Fibroblast of skin of right biceps (primary cell): Measurements from ENCODE around the gene LRRC10B.

Experiments used
- DNase-seq: peaks from one replicate; pipeline ENCODE4 v3.0.0-alpha.2; 2013

Gene LRRC10B

DNA sequence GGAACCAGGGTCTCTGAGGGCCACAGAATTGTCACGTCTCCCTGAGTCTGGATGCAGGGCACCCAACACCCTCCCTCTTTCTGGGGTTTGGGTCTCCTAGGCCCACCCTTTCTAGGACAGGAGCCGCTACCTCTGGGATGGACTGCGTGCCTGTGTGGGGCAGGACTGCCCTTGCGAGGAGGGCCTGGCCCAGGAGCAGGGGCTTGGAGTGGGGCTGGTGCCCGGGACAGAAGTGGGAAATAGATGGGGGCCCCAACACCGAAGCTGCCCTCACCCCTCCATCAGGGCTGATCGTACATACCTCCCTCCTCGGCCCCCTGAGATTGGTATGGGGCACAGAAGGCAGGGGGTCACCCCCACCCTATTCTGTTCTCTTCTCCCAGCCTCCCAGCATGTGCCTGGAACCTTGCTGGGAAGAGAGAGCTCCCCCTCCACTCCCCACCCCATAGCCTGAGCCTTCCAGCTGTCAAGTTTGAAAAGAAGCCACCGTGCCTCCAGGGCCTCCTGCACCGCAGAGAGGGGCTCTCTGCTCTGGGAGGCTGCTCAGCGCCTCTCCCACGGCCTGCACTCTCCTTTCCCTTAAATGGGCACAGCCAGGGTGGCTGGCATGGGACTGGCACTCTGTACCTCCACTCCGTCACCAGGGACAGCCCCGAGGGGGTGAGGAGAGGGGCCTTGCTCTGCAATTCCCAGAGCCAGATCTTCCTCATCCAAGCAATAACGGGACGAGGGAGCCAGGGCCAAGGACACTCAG lies 1.8 kb downstream of the LRRC10B start:
- DNase-seq = no peak

DNA sequence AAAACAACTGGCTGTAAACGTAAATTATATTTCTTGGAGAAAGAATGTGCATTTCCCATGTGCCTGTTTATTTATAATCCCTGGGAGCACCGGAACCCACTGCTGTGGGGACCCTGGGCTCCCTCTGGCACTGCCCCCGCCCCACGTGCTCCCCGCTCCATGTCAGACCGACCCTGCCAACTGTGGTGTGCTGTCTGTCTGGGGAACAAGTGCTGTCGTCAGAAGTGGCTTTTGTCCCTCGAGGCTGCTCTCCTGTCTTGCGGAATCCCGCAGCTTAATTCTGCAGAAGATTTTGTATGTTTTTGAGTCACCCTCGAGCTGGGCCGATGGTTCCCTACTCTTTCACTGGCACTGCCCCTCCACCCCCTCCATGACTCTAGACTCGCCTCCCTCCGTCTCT lies 2.4 kb downstream of the LRRC10B start:
- DNase-seq = no peak

GRCh38 chr11:61511383-61511782 lies 2.8 kb downstream of the LRRC10B start:
- no peak for DNase-seq

DNA sequence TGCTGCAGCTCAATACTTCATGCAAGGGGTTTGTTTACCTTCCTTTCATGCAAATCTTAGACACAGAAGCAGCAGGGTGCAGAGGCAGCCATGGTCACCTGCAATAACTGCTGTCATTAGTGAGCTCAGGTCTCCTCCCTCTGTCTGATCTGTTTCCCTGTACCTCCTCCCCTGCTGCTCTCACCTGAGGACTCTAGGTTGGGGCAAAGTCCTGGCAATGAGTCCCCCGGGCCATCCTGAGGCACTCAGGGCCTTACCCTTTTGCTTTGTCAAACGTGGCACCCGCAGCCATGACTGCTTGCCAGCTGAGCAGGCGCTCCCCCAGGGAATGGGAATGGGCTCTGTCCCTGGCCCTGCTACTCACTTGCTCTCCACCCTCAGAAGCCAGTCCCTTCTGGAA lies 3.9 kb downstream of the LRRC10B start:
- DNase-seq = no peak

DNA sequence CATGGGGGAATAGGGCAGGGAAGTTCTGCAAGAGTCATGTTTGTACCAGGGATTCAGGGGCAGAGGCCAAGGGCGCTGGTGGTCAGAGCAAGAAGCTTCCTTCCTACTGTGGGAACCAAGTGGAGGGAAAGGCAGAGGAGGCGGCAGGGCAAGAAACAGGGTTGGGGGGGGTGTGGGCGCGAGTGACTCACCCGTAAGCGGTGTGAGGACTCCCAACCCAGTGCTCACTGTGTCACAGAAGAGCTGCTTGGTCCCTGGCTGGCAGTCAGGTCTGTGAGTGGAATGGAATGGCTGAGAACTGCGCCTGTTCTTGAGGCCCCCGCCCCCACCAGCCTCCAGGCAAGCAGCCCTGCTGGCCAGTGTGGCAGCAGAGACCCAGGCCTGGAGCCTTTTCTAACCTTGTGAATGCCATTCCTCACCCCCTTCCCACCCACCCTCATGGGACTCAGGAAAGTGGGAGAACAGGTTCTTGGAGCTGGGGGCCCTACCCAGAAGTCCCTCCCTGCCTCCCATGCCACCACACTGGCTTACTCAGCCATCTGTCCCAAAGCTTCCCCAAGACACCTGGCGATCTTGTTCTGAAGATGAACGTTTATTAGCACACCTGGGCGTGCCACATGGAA lies 4.7 kb downstream of the LRRC10B start:
- no peak for DNase-seq

- no peak for DNase-seq
Measured at GRCh38 chr11:61514050-61514917, 5.7 kb downstream of the LRRC10B start.

DNA sequence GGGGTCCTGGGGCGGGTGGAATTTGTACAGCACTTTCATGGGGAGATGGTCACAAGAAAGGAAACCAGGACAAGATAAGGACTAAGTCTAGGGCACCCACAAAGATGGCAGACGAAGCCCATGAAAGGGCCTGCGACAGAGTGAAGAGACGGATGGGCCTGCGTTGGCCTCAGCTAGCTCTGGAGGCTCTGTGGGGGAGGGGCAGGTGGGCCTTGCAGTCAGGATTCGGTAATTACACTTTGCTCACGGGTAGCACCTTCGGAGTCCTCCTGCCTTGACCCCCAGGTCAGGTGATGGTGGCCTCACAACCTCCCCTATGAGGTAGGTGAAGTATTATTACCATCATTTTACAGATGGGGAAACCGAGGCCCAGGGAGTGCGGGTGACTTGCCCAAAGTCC lies 7.1 kb downstream of the LRRC10B start:
- no peak for DNase-seq

DNA sequence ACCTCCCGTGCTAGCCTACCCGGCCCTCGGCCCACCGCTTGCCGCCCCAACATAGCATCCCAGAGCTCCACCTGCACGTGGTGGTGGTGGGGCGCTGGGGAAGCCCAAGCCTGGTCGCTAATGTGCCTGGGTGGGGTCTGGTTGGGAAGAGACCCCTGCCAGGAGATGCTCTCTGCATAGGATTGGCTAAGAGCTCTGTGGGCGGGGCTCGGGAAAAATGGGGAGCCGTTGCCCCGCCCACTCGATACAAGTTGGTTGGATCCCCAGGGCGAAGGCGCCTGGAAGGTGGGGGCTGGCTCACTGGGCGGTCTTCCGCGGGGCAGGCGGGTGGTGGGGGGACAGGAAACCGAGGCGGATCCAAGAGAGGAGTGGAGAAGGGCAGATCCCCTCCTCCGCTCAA lies 7.6 kb downstream of the LRRC10B start:
- peak; percentile 7 for DNase-seq

DNA sequence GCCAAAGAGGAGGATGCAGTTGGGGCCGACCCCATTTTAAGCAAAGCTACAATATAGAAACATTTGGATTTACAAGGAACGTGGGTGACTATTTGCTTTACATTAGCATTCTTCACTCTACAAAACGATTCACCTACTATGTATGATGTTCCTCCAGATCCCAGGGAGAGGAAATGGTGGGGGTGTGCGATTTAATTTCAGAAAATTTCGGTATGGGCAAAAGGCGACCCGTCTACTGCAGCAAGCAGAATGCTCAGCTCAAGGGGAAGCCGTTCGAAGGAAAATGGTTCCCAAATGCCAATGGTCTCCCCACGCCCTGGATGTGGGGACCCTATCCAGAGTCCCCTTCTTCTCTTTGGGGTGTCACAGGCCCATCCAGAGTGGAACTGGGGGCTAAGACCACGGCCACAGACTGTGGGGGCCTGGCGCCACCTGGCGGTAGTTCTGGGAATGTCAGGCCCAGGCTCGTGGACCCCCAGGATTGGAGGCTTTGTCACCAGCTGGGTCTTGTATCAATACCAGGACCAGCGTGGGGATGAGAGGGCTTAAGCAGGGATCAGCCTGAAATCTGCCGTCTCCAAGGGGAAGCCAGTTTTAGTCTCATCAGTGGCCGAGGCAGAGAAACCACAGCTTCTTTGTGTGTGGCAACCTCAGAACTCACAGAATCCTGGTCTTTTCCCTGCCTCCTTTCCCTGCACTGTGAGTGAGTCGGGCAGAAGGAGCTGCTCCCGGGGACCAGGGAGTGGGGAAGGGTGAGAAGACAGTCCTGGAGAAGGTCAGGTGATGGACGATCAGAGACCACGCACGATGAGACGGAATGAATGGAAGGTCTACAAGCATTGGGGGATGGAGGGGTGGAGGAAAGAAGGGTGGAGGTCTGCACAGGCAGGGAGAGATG lies 8.4 kb downstream of the LRRC10B start:
- peak; percentile 27 for DNase-seq

- DNase-seq = no peak
Measured at GRCh38 chr11:61518032-61518795, 9.7 kb downstream of the LRRC10B start.

- DNase-seq = no peak
Measured at GRCh38 chr11:61522881-61523280, 14.3 kb downstream of the LRRC10B start.

- DNase-seq = no peak
Measured at GRCh38 chr11:61524446-61524845, 15.9 kb downstream of the LRRC10B start.

DNA sequence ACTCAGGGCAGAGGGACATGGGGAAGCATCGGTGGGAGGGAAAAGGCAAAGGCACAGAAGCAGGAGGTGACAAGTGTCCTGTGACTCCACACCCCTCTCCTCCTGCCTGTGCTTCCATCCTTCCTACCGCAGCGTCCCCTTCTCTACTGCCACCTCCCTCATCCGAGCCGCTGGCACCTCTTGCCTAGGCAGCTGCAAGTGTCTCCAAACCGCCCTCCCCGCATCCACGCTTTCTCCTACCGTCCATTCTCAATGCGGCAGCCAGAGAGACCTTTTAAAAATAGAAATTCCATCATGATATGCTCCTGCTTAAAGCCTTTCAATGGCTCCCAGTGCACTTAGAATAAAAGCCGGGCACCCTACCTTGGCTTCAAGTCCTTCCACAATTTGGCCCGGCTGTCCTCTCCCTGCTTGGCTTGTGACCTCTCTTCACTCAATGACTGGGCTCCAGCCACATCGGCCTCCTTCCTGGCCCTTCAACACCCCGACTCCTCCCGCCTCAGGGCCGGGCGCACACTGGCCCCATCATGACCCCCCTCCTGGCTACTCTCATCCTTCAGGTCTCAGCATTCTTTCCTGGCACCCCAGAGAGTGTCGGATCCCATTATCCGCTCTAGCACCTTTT lies 16.5 kb downstream of the LRRC10B start:
- DNase-seq = no peak

DNA sequence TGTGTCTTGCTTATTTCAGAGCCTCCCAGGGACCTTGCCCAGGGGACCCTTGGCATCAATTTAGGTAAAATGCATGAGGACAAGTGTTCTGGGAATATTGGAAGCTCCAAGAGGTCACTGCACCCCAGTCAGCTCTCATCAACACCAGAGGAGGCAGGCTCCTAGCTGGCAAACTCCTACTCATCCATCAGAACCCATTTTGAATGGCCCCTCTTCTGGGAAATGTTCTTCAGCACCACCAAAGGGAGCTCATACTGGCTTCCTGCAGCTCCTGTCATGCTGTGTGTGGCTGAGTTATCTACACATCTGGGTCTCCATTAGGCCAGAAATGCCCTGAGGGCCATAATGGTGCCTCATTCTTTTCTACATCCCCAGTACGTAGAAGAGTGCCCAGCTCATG lies 17.7 kb downstream of the LRRC10B start:
- no peak for DNase-seq

- no peak for DNase-seq
Measured at GRCh38 chr11:61526956-61527731, 18.6 kb downstream of the LRRC10B start.

GRCh38 chr11:61528114-61528513 lies 19.6 kb downstream of the LRRC10B start:
- DNase-seq = no peak

- no peak for DNase-seq
Measured at GRCh38 chr11:61529537-61530225, 21.1 kb downstream of the LRRC10B start.

- no peak for DNase-seq
Measured at GRCh38 chr11:61531044-61531443, 22.5 kb downstream of the LRRC10B start.

GRCh38 chr11:61532134-61533038 lies 23.8 kb downstream of the LRRC10B start:
- no peak for DNase-seq
